ENCODE measurements around the gene DCC. TPM values are rescaled to one million over a fixed set of nuclear protein-coding genes. Genes with fewer than 3 reads are reported as not detected.

Gene DCC
- total RNA-seq, 1 experiment from 2014 or later, result not detected

GRCh38 chr18:52953387-52953786 lies 613.4 kb downstream of the DCC start:
- Histone ChIP-seq H3K9me3 (ENCODE audit: low read length) (peaks cover 7% of the 10 kb centered on the region; the same call in 1 of the 2 replicates), H4K20me1 (ENCODE audit: low read length) (no peaks in the 10 kb centered on the region), H3K4me3 (ENCODE audit: low read length) (no peak overlapping the region), H3K36me3 (ENCODE audit: low read depth, low read length) (no peaks in the 10 kb centered on the region), H3K27me3 (ENCODE audit: low read length) (no peaks in the 10 kb centered on the region), H3K4me1 (ENCODE audit: insufficient read depth, low read length) (no peaks in the 10 kb centered on the region), H3K4me2 (ENCODE audit: low read length) (no peak overlapping the region), H3K9me2 (replicated peaks; ENCODE audit: low read length) (no peaks in the 10 kb centered on the region), H3F3A (ENCODE audit: low read length, unreplicated experiment) (no peaks in the 10 kb centered on the region), H3K9ac (ENCODE audit: low read length) (no peak overlapping the region), H3K79me2 (ENCODE audit: low read length) (no peaks in the 10 kb centered on the region), H3K27ac (ENCODE audit: low read length) (no peak overlapping the region), H2AFZ (ENCODE audit: low read length) (no peak overlapping the region)
- ChIA-PET CTCF (no interaction called here), POLR2A (ENCODE audit: unreplicated experiment) (no interaction called here)
- no peak for ATAC-seq
- no peak for TF ChIP-seq EZH2phosphoT487 (IDR thresholded peaks at IDR 0.05; ENCODE audit: borderline replicate concordance, low read length)
- no peak for TF ChIP-seq EZH2 (IDR thresholded peaks at IDR 0.05; ENCODE audit: low read length, unreplicated experiment)
- no peak for TF ChIP-seq CTCF (conservative IDR thresholded peaks at IDR 0.05; ENCODE audit: low read depth, low read length)
- no peak for DNase-seq
- intact Hi-C loops (cut with micrococcal nuclease), result no loop called here
- BruUV-seq (replicated peaks), result no TSS peak

- Histone ChIP-seq H3K4me2 (ENCODE audit: low read length) (no peak overlapping the region), H3K9me2 (replicated peaks; ENCODE audit: low read length) (no peaks in the 10 kb centered on the region), H3K9me3 (ENCODE audit: low read length) (no peaks in the 10 kb centered on the region), H3K4me1 (ENCODE audit: insufficient read depth, low read length) (no peaks in the 10 kb centered on the region), H3K36me3 (ENCODE audit: low read depth, low read length) (no peaks in the 10 kb centered on the region), H3K27me3 (ENCODE audit: low read length) (no peaks in the 10 kb centered on the region), H4K20me1 (ENCODE audit: low read length) (no peaks in the 10 kb centered on the region), H2AFZ (ENCODE audit: low read length) (no peak overlapping the region), H3K79me2 (ENCODE audit: low read length) (no peaks in the 10 kb centered on the region), H3K4me3 (ENCODE audit: low read length) (no peak overlapping the region), H3F3A (ENCODE audit: low read length, unreplicated experiment) (no peaks in the 10 kb centered on the region), H3K27ac (ENCODE audit: low read length) (no peak overlapping the region), H3K9ac (ENCODE audit: low read length) (no peak overlapping the region)
- ATAC-seq (no peak), DNase-seq (no peak)
- CTCF ChIA-PET, result no interaction called here
- intact Hi-C loops (cut with micrococcal nuclease), result no loop called here
- BruUV-seq (replicated peaks), result no TSS peak
- TF ChIP-seq EZH2 (IDR thresholded peaks at IDR 0.05; ENCODE audit: low read length, unreplicated experiment) (no peak), CTCF (conservative IDR thresholded peaks at IDR 0.05; ENCODE audit: low read depth, low read length) (no peak), EZH2phosphoT487 (IDR thresholded peaks at IDR 0.05; ENCODE audit: borderline replicate concordance, low read length) (no peak)
- POLR2A ChIA-PET (ENCODE audit: unreplicated experiment), result no interaction called here
These were observed 623.5 kb downstream of the DCC start for GRCh38 chr18:52963481-52963880.

- Histone ChIP-seq H3K9ac (ENCODE audit: low read length) (no peak overlapping the region), H3K4me1 (ENCODE audit: insufficient read depth, low read length) (no peaks in the 10 kb centered on the region), H3K27me3 (ENCODE audit: low read length) (no peaks in the 10 kb centered on the region), H3K4me2 (ENCODE audit: low read length) (no peak overlapping the region), H3K27ac (ENCODE audit: low read length) (no peak overlapping the region), H3K4me3 (ENCODE audit: low read length) (no peak overlapping the region), H3F3A (ENCODE audit: low read length, unreplicated experiment) (no peaks in the 10 kb centered on the region), H3K9me2 (replicated peaks; ENCODE audit: low read length) (no peaks in the 10 kb centered on the region), H3K36me3 (ENCODE audit: low read depth, low read length) (no peaks in the 10 kb centered on the region), H3K9me3 (ENCODE audit: low read length) (no peaks in the 10 kb centered on the region), H4K20me1 (ENCODE audit: low read length) (no peaks in the 10 kb centered on the region), H2AFZ (ENCODE audit: low read length) (no peak overlapping the region), H3K79me2 (ENCODE audit: low read length) (no peaks in the 10 kb centered on the region)
- BruUV-seq (replicated peaks), result no TSS peak
- intact Hi-C loops (cut with micrococcal nuclease), result no loop called here
- no peak for ATAC-seq
- CTCF ChIA-PET, result no interaction called here
- POLR2A ChIA-PET (ENCODE audit: unreplicated experiment), result no interaction called here
- DNase-seq, result no peak
- TF ChIP-seq EZH2 (IDR thresholded peaks at IDR 0.05; ENCODE audit: low read length, unreplicated experiment), result no peak
- no peak for TF ChIP-seq CTCF (conservative IDR thresholded peaks at IDR 0.05; ENCODE audit: low read depth, low read length)
- no peak for TF ChIP-seq EZH2phosphoT487 (IDR thresholded peaks at IDR 0.05; ENCODE audit: borderline replicate concordance, low read length)
These were observed 630.7 kb downstream of the DCC start for GRCh38 chr18:52970686-52971085.

Measured in PC-3 (cell line).